Mucosa of descending colon (tissue), 3 donors: ENCODE measurements around the gene CLEC16A. TPM values are rescaled to one million over a fixed set of nuclear protein-coding genes. Genes with fewer than 3 reads are reported as not detected.

Experiments used
- ATAC-seq: fragments of 200-7000 bp; cut with Tn5 transposase; one replicate; pipeline ENCODE4 v1.9.1; 2020; ENCODE audit warnings: mild to moderate bottlenecking, moderate library complexity
- DNase-seq, 3 donors: peaks; one replicate each; pipeline ENCODE4 v3.0.0-alpha.2; 2020
- H3K36me3 ChIP-seq: fragments of 200-600 bp; one replicate; pipeline ENCODE4 v1.8.0; 2021; ENCODE audit warnings: low read depth, mild to moderate bottlenecking
- H3K4me1 ChIP-seq: fragments of 200-600 bp; one replicate; pipeline ENCODE4 v1.8.0; 2021; ENCODE audit warnings: low read depth, mild to moderate bottlenecking
- H3K4me3 ChIP-seq: fragments of 200-600 bp; one replicate; pipeline ENCODE4 v1.8.0; 2021; ENCODE audit warnings: mild to moderate bottlenecking
- H3K9me3 ChIP-seq: fragments of 200-600 bp; one replicate; pipeline ENCODE4 v1.8.0; 2021; ENCODE audit warnings: mild to moderate bottlenecking
- intact Hi-C, 2 donors: fragments of 100-400 bp; cut with DNase I in 1 of 2; cut with micrococcal nuclease in 1 of 2; formaldehyde crosslinking; loops; one replicate each; pipeline versions ENCODE4 v1.11.0 to v1.11.1; 2022; cut with DNase I, micrococcal nuclease
- total RNA-seq, 3 donors: library from RNA; stranded (reverse); fragmentation: NEBNext Ultra II Directional in 2 of 3; extraction: Animal tissue kit (Norgen Biotek cat#: 25700) in 2 of 3; gene quantifications; one replicate each; pipeline versions ENCODE4 v1.2.1 to v1.2.4, GENCODE V29; 2021 to 2023
- TF ChIP-seq, protein P1 (sequence below): fragments of 200-600 bp; IDR thresholded peaks from one replicate; pipeline ENCODE4 v1.8.0; 2022; ENCODE audit warnings: antibody characterized with exemption, mild to moderate bottlenecking
- donor health status: DM: no; HTN: no; CAD: no; lungs with moderate emphysema.
- donor health status: DM: no; HTN: no; CAD: no.
- donor health status: DM: no; HTN: yes; CAD: no.

Gene CLEC16A
- total RNA-seq, 3 donors from 2014 or later: 30.3 to 38.1 (median 37.1) TPM

DNA sequence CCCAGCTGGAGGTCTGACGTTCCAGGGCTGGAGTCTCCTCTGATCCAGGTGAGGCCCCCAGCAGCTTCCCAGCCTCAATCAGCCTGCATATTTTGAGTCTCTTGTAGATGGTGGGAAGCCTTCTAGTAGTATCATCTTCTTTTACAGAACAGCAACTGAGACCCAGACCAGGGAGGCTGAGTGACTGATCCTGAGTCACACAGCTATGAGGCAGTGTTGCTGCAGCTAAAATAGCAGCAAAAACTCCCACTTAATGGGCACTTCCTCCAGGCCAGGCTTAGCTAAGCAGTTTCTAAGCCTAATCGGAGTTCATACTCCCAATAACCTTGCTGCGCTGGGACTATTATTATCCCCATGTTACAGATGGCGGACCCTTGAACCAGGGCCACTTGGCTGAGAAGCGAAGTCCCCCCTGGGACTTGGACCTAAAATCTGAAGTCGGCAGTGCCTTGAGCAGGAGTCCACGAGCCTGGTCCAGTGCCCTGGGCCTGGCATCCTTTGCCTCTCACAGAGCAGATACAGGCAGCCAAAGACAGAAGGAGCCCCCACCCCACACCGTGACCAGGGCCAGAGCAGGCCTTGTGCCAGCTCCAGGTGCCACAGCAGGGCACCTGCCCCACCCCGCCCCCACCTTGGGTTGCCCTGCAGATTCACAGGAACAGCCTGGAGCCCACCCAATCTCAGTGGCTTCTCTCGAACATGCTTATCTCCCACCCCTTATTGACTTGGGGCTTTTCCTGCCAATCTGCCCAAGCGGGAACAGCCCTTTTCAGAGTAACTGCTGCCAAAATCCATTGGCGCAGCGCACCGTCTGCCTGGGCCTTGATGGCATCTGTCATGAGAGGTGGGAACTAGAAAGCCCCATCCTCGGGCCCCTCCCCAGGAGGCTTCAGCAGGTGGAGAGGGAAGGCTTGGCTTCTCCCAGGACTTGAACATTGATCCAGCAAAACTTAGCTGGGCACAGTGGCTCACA is 246.5 kb downstream of the CLEC16A start:
- no peaks in the 10 kb centered on the region for H3K36me3 ChIP-seq
- no peaks in the 10 kb centered on the region for H3K9me3 ChIP-seq
- no peak overlapping the region for H3K4me3 ChIP-seq
- intact Hi-C loops: no loop called here
- H3K4me1 ChIP-seq: no peaks in the 10 kb centered on the region
- TF ChIP-seq, protein P1, sequence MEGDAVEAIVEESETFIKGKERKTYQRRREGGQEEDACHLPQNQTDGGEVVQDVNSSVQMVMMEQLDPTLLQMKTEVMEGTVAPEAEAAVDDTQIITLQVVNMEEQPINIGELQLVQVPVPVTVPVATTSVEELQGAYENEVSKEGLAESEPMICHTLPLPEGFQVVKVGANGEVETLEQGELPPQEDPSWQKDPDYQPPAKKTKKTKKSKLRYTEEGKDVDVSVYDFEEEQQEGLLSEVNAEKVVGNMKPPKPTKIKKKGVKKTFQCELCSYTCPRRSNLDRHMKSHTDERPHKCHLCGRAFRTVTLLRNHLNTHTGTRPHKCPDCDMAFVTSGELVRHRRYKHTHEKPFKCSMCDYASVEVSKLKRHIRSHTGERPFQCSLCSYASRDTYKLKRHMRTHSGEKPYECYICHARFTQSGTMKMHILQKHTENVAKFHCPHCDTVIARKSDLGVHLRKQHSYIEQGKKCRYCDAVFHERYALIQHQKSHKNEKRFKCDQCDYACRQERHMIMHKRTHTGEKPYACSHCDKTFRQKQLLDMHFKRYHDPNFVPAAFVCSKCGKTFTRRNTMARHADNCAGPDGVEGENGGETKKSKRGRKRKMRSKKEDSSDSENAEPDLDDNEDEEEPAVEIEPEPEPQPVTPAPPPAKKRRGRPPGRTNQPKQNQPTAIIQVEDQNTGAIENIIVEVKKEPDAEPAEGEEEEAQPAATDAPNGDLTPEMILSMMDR: no peak
- no peak for ATAC-seq
- no peak for DNase-seq

DNA sequence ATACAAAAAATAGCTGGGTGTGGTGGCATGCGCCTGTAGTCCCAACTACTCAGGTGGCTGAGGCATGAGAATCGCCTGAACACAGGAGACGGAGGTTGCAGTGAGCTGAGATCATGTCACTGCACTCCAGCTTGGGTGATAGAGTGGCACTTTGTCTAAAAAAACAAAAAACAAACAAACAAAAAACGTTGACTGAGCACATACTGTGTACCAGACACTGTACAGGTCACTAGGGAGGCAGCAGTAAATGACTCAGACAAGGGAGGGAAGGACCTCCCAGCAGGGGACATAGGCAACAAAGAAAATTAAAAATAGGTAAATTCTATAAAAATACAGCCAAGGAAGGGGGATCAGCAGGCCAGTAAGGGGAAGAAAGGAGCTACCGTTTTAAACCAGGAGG is 247.3 kb downstream of the CLEC16A start:
- intact Hi-C loops: no loop called here
- ATAC-seq: no peak
- TF ChIP-seq, protein P1: no peak

DNA sequence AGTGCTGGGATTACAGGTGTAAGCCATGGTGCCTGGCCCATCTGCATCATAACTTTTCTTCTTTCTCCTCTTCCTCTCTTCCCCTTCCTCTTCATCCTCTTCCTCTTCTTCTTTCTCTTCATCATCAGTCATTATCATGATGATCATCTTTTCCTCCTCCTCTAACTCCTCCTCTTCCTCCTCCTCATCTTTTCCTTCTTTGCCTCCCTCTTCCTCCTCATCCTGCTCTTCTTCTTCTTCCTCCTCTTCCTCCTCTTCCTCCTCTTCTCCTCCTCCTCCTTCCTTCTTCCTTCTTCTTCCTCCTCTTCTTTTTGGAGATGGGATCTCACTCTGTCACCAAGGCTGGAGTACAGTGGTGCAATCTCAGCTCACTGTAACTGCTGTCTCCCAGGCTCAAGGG is 249.1 kb downstream of the CLEC16A start:
- no peaks in the 10 kb centered on the region for H3K4me1 ChIP-seq
- no peaks in the 10 kb centered on the region for H3K9me3 ChIP-seq
- ATAC-seq: no peak
- H3K4me3 ChIP-seq: no peak overlapping the region
- TF ChIP-seq, protein P1: no peak
- no peak for DNase-seq
- intact Hi-C loops: no loop called here
- H3K36me3 ChIP-seq: no peaks in the 10 kb centered on the region

More for the DNA sequence above, 247.3 kb downstream of the CLEC16A start:
- no peaks in the 10 kb centered on the region for H3K36me3 ChIP-seq
- no peaks in the 10 kb centered on the region for H3K4me1 ChIP-seq
- no peak for DNase-seq
- no peaks in the 10 kb centered on the region for H3K9me3 ChIP-seq
- no peak overlapping the region for H3K4me3 ChIP-seq

DNA sequence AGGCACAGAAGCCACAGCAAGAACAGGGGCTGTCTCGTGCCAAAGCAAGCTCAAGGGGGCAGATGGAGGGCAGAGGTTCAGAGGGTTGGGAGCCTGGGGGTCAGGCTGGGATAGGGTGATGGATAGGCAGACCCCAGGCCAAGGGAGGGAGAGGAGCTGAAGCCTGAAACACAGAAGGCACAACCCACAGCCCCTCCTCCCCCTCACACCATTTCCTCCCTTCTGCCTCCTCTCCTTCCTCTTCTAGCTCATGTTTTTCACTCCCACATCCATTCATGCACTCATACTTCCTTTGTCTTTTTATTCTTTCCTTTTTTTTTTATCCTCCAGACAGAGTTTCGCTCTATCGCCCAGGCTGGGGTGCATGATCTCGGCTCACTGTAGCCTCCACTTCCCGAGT is 250.5 kb downstream of the CLEC16A start:
- TF ChIP-seq, protein P1: no peak
- intact Hi-C loops: no loop called here
- no peak for ATAC-seq
- DNase-seq: no peak
- H3K4me1 ChIP-seq: no peaks in the 10 kb centered on the region
- H3K36me3 ChIP-seq: no peaks in the 10 kb centered on the region
- no peak overlapping the region for H3K4me3 ChIP-seq
- no peaks in the 10 kb centered on the region for H3K9me3 ChIP-seq

DNA sequence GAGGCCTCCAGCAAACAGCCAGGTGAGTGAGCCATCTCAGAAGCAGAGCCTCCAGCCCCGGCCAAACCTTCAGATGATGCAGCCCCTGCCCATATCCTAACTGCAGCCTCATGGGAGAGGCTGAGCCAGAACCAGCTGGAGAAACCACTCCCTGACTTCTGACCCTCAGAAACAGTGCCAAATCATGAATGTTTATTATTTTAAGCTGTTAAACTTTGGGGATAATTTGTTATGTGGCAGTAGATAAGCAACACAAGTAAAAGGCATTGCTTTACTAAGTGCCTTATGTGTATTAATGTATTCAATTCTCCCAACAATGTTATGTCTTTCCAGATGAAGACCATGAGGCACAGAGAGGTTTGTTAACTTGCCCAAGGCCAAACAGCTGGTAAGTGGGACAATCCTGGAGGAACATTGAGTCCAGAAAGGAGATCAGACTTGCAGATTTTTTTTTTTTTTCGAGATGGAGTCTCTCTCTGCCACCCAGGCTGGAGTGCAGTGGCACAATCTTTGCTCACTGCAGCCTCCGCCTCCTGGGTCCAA is 252.0 kb downstream of the CLEC16A start:
- no peaks in the 10 kb centered on the region for H3K36me3 ChIP-seq
- ATAC-seq (no peak), DNase-seq (no peak)
- TF ChIP-seq, protein P1: no peak
- H3K4me1 ChIP-seq: no peaks in the 10 kb centered on the region
- intact Hi-C loops: no loop called here
- H3K9me3 ChIP-seq: no peaks in the 10 kb centered on the region
- H3K4me3 ChIP-seq: no peak overlapping the region
